NCI-H2081 (cell line): ENCODE data around the gene C4orf51.
A peak's percentile ranks its signal among the peaks of the same experiment; 100 is the strongest.
"Not testable (repeated sequence)": the region's sequence is repeated elsewhere in the genome, so short reads cannot be mapped to it uniquely, and the experiment has no call there.

ENCODE experiments used
- DNase-seq, 2 experiments: peaks; one replicate each; lab custom pipeline; 2025; lab: John Stamatoyannopoulos, UW

The C4orf51 gene

GRCh38 chr4:145679991-145680455, at the start of gene C4orf51:
C4orf51 (plus strand) TSS chr4:145680146; CDS start chr4:145680204, 58 bp downstream.
- peak in 1 of 2 experiments; percentile 52 for DNase-seq

- no peak for DNase-seq
These were observed 44.8 kb upstream of the C4orf51 start for GRCh38 chr4:145635117-145635516.

- no peak for DNase-seq
These were observed 44.3 kb upstream of the C4orf51 start for GRCh38 chr4:145635630-145636029.

GRCh38 chr4:145639186-145639698, 40.7 kb upstream of the C4orf51 start:
- DNase-seq, result no peak

GRCh38 chr4:145640236-145640635, 39.7 kb upstream of the C4orf51 start:
- not testable (repeated sequence) for DNase-seq

- DNase-seq, result no peak
These were observed 36.7 kb upstream of the C4orf51 start for GRCh38 chr4:145643295-145643694.

- DNase-seq, result peak in 1 of 2 experiments; percentile 28
These were observed 35.2 kb upstream of the C4orf51 start for GRCh38 chr4:145644699-145645098.

- no peak for DNase-seq
These were observed 23.8 kb upstream of the C4orf51 start for GRCh38 chr4:145656156-145656555.

- no peak for DNase-seq
These were observed 19.9 kb upstream of the C4orf51 start for GRCh38 chr4:145660064-145660463.

GRCh38 chr4:145663194-145663593, 16.8 kb upstream of the C4orf51 start:
- no peak for DNase-seq

- no peak for DNase-seq
These were observed 14.2 kb upstream of the C4orf51 start for GRCh38 chr4:145665773-145666172.

GRCh38 chr4:145670422-145670821, 9.5 kb upstream of the C4orf51 start:
- no peak for DNase-seq

GRCh38 chr4:145679520-145679919, 426 bp upstream of the C4orf51 start:
- peak; percentile 31 to 74 for DNase-seq

- DNase-seq, result no peak
These were observed 956 bp downstream of the C4orf51 start for GRCh38 chr4:145680902-145681301.

- no peak for DNase-seq
These were observed 1.6 kb downstream of the C4orf51 start for GRCh38 chr4:145681518-145681917.

GRCh38 chr4:145681956-145682355, 2.0 kb downstream of the C4orf51 start:
- no peak for DNase-seq

- no peak for DNase-seq
These were observed 7.0 kb downstream of the C4orf51 start for GRCh38 chr4:145686991-145687390.

GRCh38 chr4:145690610-145691009, 10.7 kb downstream of the C4orf51 start:
- DNase-seq, result no peak

- DNase-seq, result not testable (repeated sequence)
These were observed 11.5 kb downstream of the C4orf51 start for GRCh38 chr4:145691416-145691815.

- DNase-seq, result peak; percentile 31 to 60
These were observed 15.0 kb downstream of the C4orf51 start for GRCh38 chr4:145694929-145695328.

GRCh38 chr4:145697332-145697731, 17.4 kb downstream of the C4orf51 start:
- no peak for DNase-seq

- DNase-seq, result no peak
These were observed 18.6 kb downstream of the C4orf51 start for GRCh38 chr4:145698507-145698906.

- no peak for DNase-seq
These were observed 24.0 kb downstream of the C4orf51 start for GRCh38 chr4:145703850-145704497.

- peak; percentile 72 to 92 for DNase-seq
These were observed 29.4 kb downstream of the C4orf51 start for GRCh38 chr4:145709336-145709735.
